H1 (cell line): ENCODE measurements around the gene SLC45A1. TPM values are rescaled to one million over a fixed set of nuclear protein-coding genes. Genes with fewer than 3 reads are reported as not detected.

Source experiments
- CTCF ChIA-PET: fragments of 300-600 bp; sonication (Branson Sonifier 250); formaldehyde crosslinking; loops from one replicate; lab custom pipeline; 2021; ENCODE audit not compliant: partially characterized antibody; lab: Charles Lee
- POLR2A ChIA-PET: fragments of 300-600 bp; sonication (Branson Sonifier 250); formaldehyde crosslinking; loops from one replicate; lab custom pipeline; 2021; ENCODE audit warnings: inconsistent platforms; ENCODE audit not compliant: partially characterized antibody; lab: Charles Lee
- DNase-seq, 2 experiments: peaks; one replicate each; pipeline versions ENCODE4 v3.0.0 to v3.0.0-alpha.2; 2010 to 2022; ENCODE audit warnings: low spot score in 2 of 2, low read depth in 1 of 2, mixed read lengths in 1 of 2
- FAIRE-seq: peaks from 2 replicates; lab custom pipeline; 2011; peaks lifted over from hg19 to GRCh38; lab: Jason Lieb, UNC
- H2AFZ ChIP-seq: 2 replicates; pipeline ENCODE4 v1.8.1; 2012; ENCODE audit warnings: low read length, inconsistent platforms
- H2AK5ac ChIP-seq: 2 replicates; pipeline ENCODE4 v1.6.1; 2013; ENCODE audit warnings: low read depth, low read length
- H2BK120ac ChIP-seq: replicated peaks from 2 replicates; pipeline ENCODE3; 2013; ENCODE audit warnings: low read depth, low read length, inconsistent platforms
- H2BK12ac ChIP-seq: 2 replicates; pipeline ENCODE4 v1.6.1; 2013; ENCODE audit warnings: low read depth, low read length
- H2BK15ac ChIP-seq: 2 replicates; pipeline ENCODE4 v1.6.1; 2013; ENCODE audit warnings: low read length
- H2BK20ac ChIP-seq: 2 replicates; pipeline ENCODE4 v1.6.1; 2013; ENCODE audit warnings: low read length
- H2BK5ac ChIP-seq: 2 replicates; pipeline ENCODE4 v1.6.1; 2013; ENCODE audit warnings: low read depth, low read length
- H3K14ac ChIP-seq: 2 replicates; pipeline ENCODE4 v1.6.1; 2013; ENCODE audit warnings: inconsistent platforms; ENCODE audit not compliant: insufficient read length
- H3K18ac ChIP-seq: 2 replicates; pipeline ENCODE4 v1.6.1; 2013; ENCODE audit warnings: low read length; ENCODE audit errors: extremely low read depth
- H3K23ac ChIP-seq: 2 replicates; pipeline ENCODE4 v1.6.1; 2013; ENCODE audit warnings: inconsistent platforms; ENCODE audit not compliant: insufficient read length
- H3K23me2 ChIP-seq: 2 replicates; pipeline ENCODE4 v1.6.1; 2013; ENCODE audit warnings: low read depth, low read length
- H3K27ac ChIP-seq: 2 replicates; pipeline ENCODE4 v1.6.1; 2011; ENCODE audit warnings: low read depth, low read length, inconsistent platforms
- H3K27me3 ChIP-seq, 4 experiments: replicated peaks in 1 of 4; 1 replicate in 1 of 4; 2 replicates in 3 of 4; pipeline versions ENCODE4 v1.6.1 to v1.8.1; 2011 to 2013; ENCODE audit warnings: low read length in 3 of 4, mild to moderate bottlenecking in 3 of 4, inconsistent platforms in 2 of 4, mixed read lengths in 2 of 4, moderate library complexity in 1 of 4; ENCODE audit not compliant: control insufficient read depth in 3 of 4, insufficient read depth in 3 of 4; ENCODE audit errors: extremely low read depth in 1 of 4
- H3K36me3 ChIP-seq, 4 experiments: 2 replicates each; pipeline versions ENCODE4 v1.6.1 to v1.8.1; 2011 to 2013; ENCODE audit warnings: mild to moderate bottlenecking in 4 of 4, low read length in 3 of 4, moderate library complexity in 2 of 4, control low read depth in 1 of 4, inconsistent platforms in 1 of 4; ENCODE audit not compliant: insufficient read depth in 4 of 4, control insufficient read depth in 2 of 4
- H3K4ac ChIP-seq: replicated peaks from 2 replicates; pipeline ENCODE3; 2013; ENCODE audit warnings: low read length, low read depth, mixed read lengths, inconsistent platforms; ENCODE audit not compliant: insufficient read length
- H3K4me1 ChIP-seq, 4 experiments: replicated peaks in 1 of 4; 1 replicate in 1 of 4; 2 replicates in 3 of 4; pipeline versions ENCODE4 v1.6.1 to v1.8.1; 2011 to 2013; ENCODE audit warnings: low read length in 3 of 4, inconsistent platforms in 2 of 4, mixed read lengths in 1 of 4; ENCODE audit not compliant: insufficient read depth in 4 of 4, control insufficient read depth in 3 of 4
- H3K4me2 ChIP-seq, 2 experiments: 2 replicates each; pipeline versions ENCODE4 v1.6.1 to v1.8.1; 2011 to 2013; ENCODE audit warnings: low read depth in 2 of 2, low read length in 2 of 2, control low read depth in 1 of 2, inconsistent platforms in 1 of 2, mild to moderate bottlenecking in 1 of 2; ENCODE audit not compliant: insufficient read depth in 1 of 2
- H3K4me3 ChIP-seq, 4 experiments: fragments of 200-600, 300-600 bp in 1 of 4; sonication (generic), shearing (Covaris generic), sonication (Bioruptor Twin) in 1 of 4; 2 replicates each; pipeline versions ENCODE4 v1.5.1 to v1.8.1; 2011 to 2016; ENCODE audit warnings: low read length in 4 of 4, low read depth in 3 of 4, control low read depth in 2 of 4, inconsistent platforms in 2 of 4, mild to moderate bottlenecking in 2 of 4, mixed read lengths in 1 of 4, moderate library complexity in 1 of 4; ENCODE audit not compliant: insufficient read depth in 2 of 4; ENCODE audit errors: extremely low read depth in 1 of 4
- H3K56ac ChIP-seq: replicated peaks from 2 replicates; pipeline ENCODE3; 2013; ENCODE audit warnings: low read depth, mild to moderate bottlenecking, mixed read lengths, low read length, inconsistent platforms; ENCODE audit not compliant: insufficient read length
- H3K79me1 ChIP-seq: 2 replicates; pipeline ENCODE4 v1.6.1; 2013; ENCODE audit warnings: low read depth, low read length, control low read depth
- H3K79me2 ChIP-seq, 2 experiments: 2 replicates each; pipeline versions ENCODE4 v1.6.1 to v1.8.1; 2012 to 2013; ENCODE audit warnings: low read length in 2 of 2, mild to moderate bottlenecking in 2 of 2, inconsistent platforms in 1 of 2; ENCODE audit not compliant: insufficient read depth in 2 of 2, control insufficient read depth in 1 of 2
- H3K9ac ChIP-seq, 4 experiments: replicated peaks in 1 of 4; 1 replicate in 1 of 4; 2 replicates in 3 of 4; pipeline versions ENCODE4 v1.6.1 to v1.8.1; 2011 to 2013; ENCODE audit warnings: low read depth in 3 of 4, low read length in 3 of 4, control low read depth in 2 of 4, mild to moderate bottlenecking in 2 of 4, moderate library complexity in 2 of 4, inconsistent platforms in 1 of 4; ENCODE audit errors: extremely low read depth in 1 of 4
- H3K9me3 ChIP-seq, 2 experiments: 2 replicates each; pipeline versions ENCODE4 v1.6.1 to v1.8.1; 2012 to 2013; ENCODE audit warnings: mild to moderate bottlenecking in 2 of 2, moderate library complexity in 2 of 2, control low read depth in 1 of 2, inconsistent platforms in 1 of 2, low read depth in 1 of 2, low read length in 1 of 2, mixed read lengths in 1 of 2; ENCODE audit not compliant: insufficient read depth in 2 of 2
- H4K20me1 ChIP-seq, 2 experiments: replicated peaks in 1 of 2; 2 replicates each; pipeline versions ENCODE3 to v1.8.1; 2011 to 2013; ENCODE audit warnings: inconsistent platforms in 2 of 2, low read length in 2 of 2, mild to moderate bottlenecking in 1 of 2; ENCODE audit not compliant: insufficient read depth in 2 of 2, control insufficient read depth in 1 of 2
- H4K5ac ChIP-seq: 2 replicates; pipeline ENCODE4 v1.6.1; 2013; ENCODE audit warnings: low read length, low read depth, mixed read lengths, inconsistent platforms; ENCODE audit not compliant: insufficient read length
- H4K8ac ChIP-seq: 2 replicates; pipeline ENCODE4 v1.8.0; 2013; ENCODE audit warnings: mild to moderate bottlenecking, moderate library complexity, low read length, inconsistent platforms; ENCODE audit not compliant: insufficient read depth; ENCODE audit errors: extremely low read depth
- H4K91ac ChIP-seq: replicated peaks from 2 replicates; pipeline ENCODE3; 2013; ENCODE audit warnings: low read length, mixed read lengths, inconsistent platforms; ENCODE audit not compliant: insufficient read length
- CHD2 ChIP-seq: IDR thresholded peaks from 2 replicates; pipeline ENCODE4 v1.6.1; 2012; ENCODE audit warnings: low read length, improper control_type of control experiment
- GABPA ChIP-seq: IDR thresholded peaks from 2 replicates; pipeline ENCODE4 v1.6.1; 2011; ENCODE audit warnings: mild to moderate bottlenecking, low read length, moderate library complexity, borderline replicate concordance; ENCODE audit not compliant: insufficient read depth
- HDAC6 ChIP-seq: IDR thresholded peaks from one replicate; pipeline ENCODE4 v1.7.1; 2012; ENCODE audit warnings: low read depth, mild to moderate bottlenecking, inconsistent platforms, low read length, moderate library complexity
- KDM1A ChIP-seq: fragments of 200-600, 300-600 bp; sonication (generic); IDR thresholded peaks from 2 replicates; pipeline ENCODE4 v1.7.1; 2016; ENCODE audit warnings: mild to moderate bottlenecking, low read length, borderline replicate concordance
- NANOG ChIP-seq: IDR thresholded peaks from 2 replicates; pipeline ENCODE4 v1.6.1; 2011; ENCODE audit warnings: low read length, low read depth, mild to moderate bottlenecking, inconsistent platforms; ENCODE audit not compliant: insufficient read depth, poor library complexity, severe bottlenecking
- RFX5 ChIP-seq: IDR thresholded peaks from 2 replicates; pipeline ENCODE4 v1.6.1; 2011; ENCODE audit warnings: low read depth, low read length, improper control_type of control experiment, borderline replicate concordance
- RNF2 ChIP-seq: fragments of 200-900, 300-1000 bp; sonication (generic); IDR thresholded peaks from 2 replicates; pipeline ENCODE4 v1.7.1; 2016; ENCODE audit warnings: borderline replicate concordance, low read depth, mild to moderate bottlenecking, antibody characterized with exemption, low read length; ENCODE audit not compliant: poor library complexity, severe bottlenecking; ENCODE audit errors: missing control alignments
- SP4 ChIP-seq: IDR thresholded peaks from 2 replicates; pipeline ENCODE4 v1.6.1; 2012; ENCODE audit warnings: low read length, inconsistent platforms
- TAF7 ChIP-seq: optimal IDR thresholded peaks from 2 replicates; pipeline ENCODE3; 2011; ENCODE audit warnings: low read depth, mild to moderate bottlenecking, inconsistent platforms, low read length, moderate library complexity, borderline replicate concordance
- WGBS, 2 experiments: shearing (Covaris generic) in 1 of 2; methylation state at CpG; one replicate each; pipeline versions ENCODE4 v1.1.6 to v1.1.7; 2013 to 2015; ENCODE audit warnings: low lambda C conversion rate in 2 of 2, mixed read lengths in 2 of 2, inconsistent platforms in 1 of 2, low coverage in 1 of 2, missing lambda C conversion rate in 1 of 2; ENCODE audit not compliant: insufficient replicate concordance in 2 of 2, insufficient coverage in 1 of 2, insufficient read length in 1 of 2; ENCODE audit errors: extremely low coverage in 1 of 2, missing lambda C conversion rate in 1 of 2; 5-methylcytosine and 5-hydroxymethylcytosine counted together
- polyA plus RNA-seq, 7 experiments: library from polyadenylated mRNA; depleted of rRNA in 3 of 7; stranded (reverse) in 5 of 7; unstranded in 2 of 7; fragments of >200 nt in 5 of 7; fragments of 200-250 nt in 2 of 7; gene quantifications; 1 replicate in 5 of 7; 2 replicates in 1 of 7; 4 replicates in 1 of 7; pipeline versions ENCODE4 v1.2.1 to v1.2.3, GENCODE V29; 2011 to 2013; ENCODE audit warnings: missing spikeins in 2 of 7, mixed read lengths in 2 of 7
- total RNA-seq: library from RNA; stranded (reverse); fragmentation: NEBNext Ultra II Directional; extraction: Animal tissue kit (Norgen Biotek cat#: 25700); gene quantifications from 2 replicates; pipeline ENCODE4 v1.2.1, GENCODE V29; 2021

The SLC45A1 gene
- total and polyA plus RNA-seq, 2 of the 8 experiments (the other 6 are each of a cell fraction or from before 2014, with no cell fraction given) = 1.0 to 1.7 TPM

DNA sequence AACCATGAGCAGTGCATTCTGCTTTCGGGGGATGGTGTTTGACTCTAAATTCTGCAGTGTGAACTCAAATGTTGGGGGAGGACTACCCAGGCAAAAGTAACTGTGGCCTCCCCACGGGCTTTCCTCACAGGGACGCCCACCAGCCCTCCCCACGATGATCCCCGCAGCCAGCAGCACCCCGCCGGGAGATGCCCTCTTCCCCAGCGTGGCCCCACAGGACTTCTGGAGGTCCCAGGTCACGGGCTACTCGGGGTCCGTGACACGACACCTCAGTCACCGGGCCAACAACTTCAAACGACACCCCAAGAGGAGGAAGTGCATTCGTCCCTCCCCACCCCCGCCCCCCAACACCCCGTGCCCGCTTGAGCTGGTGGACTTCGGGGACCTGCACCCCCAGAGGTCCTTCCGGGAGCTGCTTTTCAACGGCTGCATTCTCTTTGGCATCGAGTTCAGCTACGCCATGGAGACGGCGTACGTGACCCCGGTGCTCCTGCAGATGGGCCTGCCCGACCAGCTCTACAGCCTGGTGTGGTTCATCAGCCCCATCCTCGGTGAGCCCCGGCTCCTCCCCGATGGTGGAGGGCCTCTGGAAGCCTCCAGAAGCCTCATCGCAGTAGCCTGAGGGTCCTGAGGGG, 6.4 kb downstream of the SLC45A1 start:
- Histone ChIP-seq H3K56ac (no peak overlapping the region), H3K9ac (no peak overlapping the region), H3K14ac (no peak overlapping the region), H3K79me2 (no peaks in the 10 kb centered on the region), H3K4me2 (no peak overlapping the region), H2BK5ac (no peak overlapping the region), H3K36me3 (no peaks in the 10 kb centered on the region), H3K4me1 (no peaks in the 10 kb centered on the region; a peak in 1 of 7 replicates), H3K79me1 (no peaks in the 10 kb centered on the region), H2BK15ac (no peak overlapping the region), H3K27me3 (no peaks in the 10 kb centered on the region; a peak in 1 of 7 replicates), H2AK5ac (no peak overlapping the region), H2BK120ac (no peak overlapping the region), H4K20me1 (peaks cover 0 to 1% of the 10 kb centered on the region in 2 experiments), H3K4me3 (no peak overlapping the region), H4K91ac (no peak overlapping the region), H3K18ac (no peak overlapping the region), H3K23me2 (peaks cover 10% of the 10 kb centered on the region; the same call in 1 of the 2 replicates), H4K5ac (no peak overlapping the region), H2BK12ac (no peak overlapping the region), H3K9me3 (no peaks in the 10 kb centered on the region), H3K23ac (no peak overlapping the region), H4K8ac (no peak overlapping the region; the same call in 1 of the 2 replicates), H3K27ac (no peak overlapping the region), H2BK20ac (no peak overlapping the region), H3K4ac (no peak overlapping the region), H2AFZ (no peak overlapping the region)
- POLR2A ChIA-PET = interaction anchor here (1.2 kb wide), 2 partner anchors 10 to 309 kb away, joined by 3 to 7 read pairs; no protein-coding TSS in a partner anchor
- TF ChIP-seq RNF2 = no peak
- TF ChIP-seq RFX5 = no peak
- TF ChIP-seq GABPA = no peak
- TF ChIP-seq NANOG = no peak
- no peak for TF ChIP-seq TAF7
- no peak for TF ChIP-seq KDM1A
- TF ChIP-seq SP4 = no peak
- no peak for TF ChIP-seq HDAC6
- TF ChIP-seq CHD2 = no peak
- DNase-seq (no peak), FAIRE-seq (no peak)
- 97% methylated on average over 25 of the region's 32 CpGs; no CpG with 5 or more reads in 1 of the 2 experiments for WGBS, 2 experiments
- CTCF ChIA-PET = interaction anchor here (1.3 to 2.6 kb wide), 7 partner anchors 9 to 349 kb away, joined by 3 to 10 read pairs (median 7); no protein-coding TSS in a partner anchor
